Peyer's patch (tissue), 4 donors: ENCODE data around the gene GGPS1. TPM values are rescaled to one million over a fixed set of nuclear protein-coding genes. Genes with fewer than 3 reads are reported as not detected.
A peak's percentile ranks its signal among the peaks of the same experiment; 100 is the strongest.
"Not testable (repeated sequence)": the region's sequence is repeated elsewhere in the genome, so short reads cannot be mapped to it uniquely, and the experiment has no call there.

Experiments used
- DNase-seq, 3 donors: peaks; one replicate each; pipeline ENCODE4 v3.0.0-alpha.2; 2017 to 2019
- H3K27ac ChIP-seq, 4 donors: fragments of 200-600 bp; sonication (generic); one replicate each; pipeline ENCODE4 v1.5.1; 2016 to 2019
- H3K27me3 ChIP-seq, 2 donors: fragments of 200-600 bp; sonication (generic); one replicate each; pipeline ENCODE4 v1.5.1; 2019
- H3K36me3 ChIP-seq, 3 donors: fragments of 200-600 bp; sonication (generic); one replicate each; pipeline ENCODE4 v1.5.1; 2016 to 2019
- H3K4me1 ChIP-seq, 4 donors: fragments of 200-600 bp; sonication (generic); one replicate each; pipeline ENCODE4 v1.5.1; 2016 to 2019
- H3K4me3 ChIP-seq, 4 donors: fragments of 200-600 bp; sonication (generic); 1 replicate in 3 of 4; 2 replicates in 1 of 4; pipeline ENCODE4 v1.5.1; 2016 to 2019; ENCODE audit warnings: mild to moderate bottlenecking in 1 of 4
- H3K9me3 ChIP-seq, 4 donors: fragments of 200-600 bp; sonication (generic); one replicate each; pipeline ENCODE4 v1.5.1; 2016 to 2019; ENCODE audit warnings: mild to moderate bottlenecking in 1 of 4
- CTCF ChIP-seq, 6 experiments: fragments of 450-650 bp in 4 of 6; fragments of 200-600 bp in 2 of 6; sonication (generic) in 1 of 6; IDR thresholded peaks; one replicate each; pipeline ENCODE4 v1.5.1; 2017 to 2019; ENCODE audit warnings: antibody characterized with exemption in 6 of 6, mild to moderate bottlenecking in 3 of 6, moderate library complexity in 1 of 6
- POLR2A ChIP-seq, 2 donors: fragments of 450-650 bp; IDR thresholded peaks; one replicate each; pipeline ENCODE4 v1.5.1; 2017; ENCODE audit warnings: antibody characterized with exemption in 2 of 2, mild to moderate bottlenecking in 2 of 2, moderate library complexity in 2 of 2
- total RNA-seq, 4 donors: library from RNA; depleted of rRNA; stranded (reverse); fragments of >200 nt; gene quantifications; one replicate each; pipeline ENCODE4 v1.1.0, GENCODE V29; 2016

GGPS1 gene
- total RNA-seq, result 10 to 100 TPM; 12.3 to 23.1 (median 18.5) TPM

DNA sequence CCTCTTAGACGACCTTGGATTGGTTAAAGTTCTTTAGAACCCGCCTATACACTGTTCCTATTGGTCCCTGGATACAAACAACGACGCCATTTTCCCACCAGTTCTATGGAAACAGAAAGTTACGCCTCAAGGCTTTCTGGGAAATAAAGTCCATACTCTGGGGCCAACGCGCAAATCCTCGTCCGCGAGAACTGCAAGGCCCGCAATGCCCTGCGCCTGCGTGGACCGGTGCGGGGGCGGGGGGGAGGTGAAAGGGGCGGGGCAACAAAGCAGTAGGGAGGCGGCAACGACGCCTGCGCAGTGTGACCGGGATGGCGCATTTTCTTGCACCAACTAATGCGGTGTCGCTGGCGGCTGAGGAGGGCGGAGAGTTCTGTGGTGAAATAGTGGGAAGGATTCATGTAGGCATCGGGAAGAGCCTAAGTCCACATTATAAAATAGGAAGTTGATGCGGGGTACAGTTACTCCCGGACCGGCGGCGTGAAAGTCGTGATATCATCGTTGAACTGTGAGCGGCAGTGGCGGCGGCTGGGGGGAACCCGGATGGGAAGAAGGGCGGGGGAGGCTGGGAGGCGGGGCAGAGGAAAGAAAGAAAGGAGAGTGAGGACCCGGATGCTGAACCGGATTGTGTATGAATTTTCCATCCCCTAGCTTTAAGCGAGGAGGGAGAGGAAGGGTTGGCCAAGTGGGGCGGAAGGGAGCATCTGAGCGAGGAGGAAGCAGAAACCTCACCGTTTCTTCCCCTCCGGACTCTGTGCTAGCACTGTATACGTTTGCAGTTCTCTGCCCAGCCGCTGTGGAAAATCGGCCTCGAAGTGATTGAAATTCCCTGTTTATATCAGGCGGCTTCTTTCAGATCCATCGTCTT lies at the start of gene GGPS1:
GGPS1 (plus strand) TSS at position 300 of the 868 bp plus-strand sequence. CDS start 6,695 bp downstream, outside the sequence.
- H3K4me1 ChIP-seq, result peaks cover 0 to 53% (median 14%) of the 10 kb centered on the region in 4 donors
- DNase-seq, result peak; percentile 97 to 99 (median 99)
- H3K4me3 ChIP-seq, result peak within 1 kb of the TSS; percentile 55 to 95 (median 84)
- TF ChIP-seq POLR2A (IDR thresholded peaks at IDR 0.05) (peak; percentile 72 to 85), CTCF (IDR thresholded peaks at IDR 0.05) (peak in 2 of 6 experiments; percentile 27 to 40)
- H3K9me3 ChIP-seq, result no peaks in the 10 kb centered on the region
- peak within 1 kb of the TSS; percentile 92 to 98 (median 95) for H3K27ac ChIP-seq
- no peaks in the 10 kb centered on the region for H3K36me3 ChIP-seq
- H3K27me3 ChIP-seq, result no peaks in the 10 kb centered on the region

- TF ChIP-seq CTCF (IDR thresholded peaks at IDR 0.05) (no peak), POLR2A (IDR thresholded peaks at IDR 0.05) (no peak)
- Histone ChIP-seq H3K27me3 (no peaks in the 10 kb centered on the region), H3K9me3 (no peaks in the 10 kb centered on the region), H3K4me1 (peaks cover 0 to 20% (median 2%) of the 10 kb centered on the region in 4 donors), H3K27ac (no peak overlapping the region), H3K4me3 (no peak overlapping the region), H3K36me3 (no peaks in the 10 kb centered on the region)
- no peak for DNase-seq
Observed at GRCh38 chr1:235278915-235279292, 49.5 kb upstream of the GGPS1 start.

DNA sequence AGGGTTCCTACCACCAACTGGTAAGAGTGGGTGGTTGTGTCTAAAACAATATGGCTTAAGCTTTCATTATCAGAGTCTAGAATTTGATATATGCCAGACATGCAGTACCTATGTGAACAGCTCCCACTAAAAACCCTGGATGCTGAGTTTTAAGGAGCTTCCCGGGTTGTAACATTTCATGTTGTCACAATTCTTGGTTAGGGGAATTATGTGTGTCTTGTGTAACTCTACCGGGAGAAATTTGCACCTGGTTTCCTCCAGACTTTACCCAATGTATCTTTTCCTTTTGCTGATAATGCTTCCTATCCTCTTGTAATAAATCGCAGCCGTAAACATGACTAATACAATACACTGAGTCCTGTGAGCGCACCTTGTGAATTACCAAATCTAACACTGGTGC lies 48.7 kb upstream of the GGPS1 start:
- no peaks in the 10 kb centered on the region for H3K9me3 ChIP-seq
- DNase-seq, result no peak
- H3K27me3 ChIP-seq, result no peaks in the 10 kb centered on the region
- peaks cover 0 to 20% (median 2%) of the 10 kb centered on the region in 4 donors for H3K4me1 ChIP-seq
- H3K27ac ChIP-seq, result no peak overlapping the region
- no peak overlapping the region for H3K4me3 ChIP-seq
- TF ChIP-seq CTCF (IDR thresholded peaks at IDR 0.05) (no peak), POLR2A (IDR thresholded peaks at IDR 0.05) (no peak)
- no peaks in the 10 kb centered on the region for H3K36me3 ChIP-seq

- no peak overlapping the region for H3K4me3 ChIP-seq
- H3K27me3 ChIP-seq, result no peaks in the 10 kb centered on the region
- H3K27ac ChIP-seq, result no peak overlapping the region
- no peaks in the 10 kb centered on the region for H3K9me3 ChIP-seq
- no peak for DNase-seq
- peaks cover 0 to 20% (median 2%) of the 10 kb centered on the region in 4 donors for H3K4me1 ChIP-seq
- no peaks in the 10 kb centered on the region for H3K36me3 ChIP-seq
- TF ChIP-seq POLR2A (IDR thresholded peaks at IDR 0.05), result no peak
- TF ChIP-seq CTCF (IDR thresholded peaks at IDR 0.05), result no peak
Observed at GRCh38 chr1:235280467-235280866, 47.9 kb upstream of the GGPS1 start.

- not testable (repeated sequence) for H3K36me3 ChIP-seq, H3K27ac ChIP-seq, H3K27me3 ChIP-seq, DNase-seq, H3K9me3 ChIP-seq, H3K4me3 ChIP-seq
- peaks cover 0 to 20% (median 0%) of the 10 kb centered on the region in 4 donors for H3K4me1 ChIP-seq
Observed at GRCh38 chr1:235283636-235284035, 44.7 kb upstream of the GGPS1 start.

- H3K4me3 ChIP-seq, result no peak overlapping the region
- H3K36me3 ChIP-seq, result no peaks in the 10 kb centered on the region
- H3K27ac ChIP-seq, result no peak overlapping the region
- no peaks in the 10 kb centered on the region for H3K9me3 ChIP-seq
- DNase-seq, result no peak
- H3K4me1 ChIP-seq, result peaks cover 0 to 14% (median 0%) of the 10 kb centered on the region in 4 donors
- no peaks in the 10 kb centered on the region for H3K27me3 ChIP-seq
- no peak for TF ChIP-seq POLR2A (IDR thresholded peaks at IDR 0.05)
- no peak for TF ChIP-seq CTCF (IDR thresholded peaks at IDR 0.05)
Observed at GRCh38 chr1:235284231-235284769, 44.1 kb upstream of the GGPS1 start.
